Daoy (cell line): Measurements from ENCODE around the gene TRIM66. TPM values are rescaled to one million over a fixed set of nuclear protein-coding genes. Genes with fewer than 3 reads are reported as not detected.

Experiments used
- DNase-seq: peaks from one replicate; pipeline ENCODE4 v3.0.0-alpha.2; 2015; ENCODE audit warnings: low read depth
- total RNA-seq: library from RNA; depleted of rRNA; stranded (reverse); fragments of >200 nt; shearing (Covaris generic); gene quantifications from 2 replicates; pipeline ENCODE4 v1.2.3, GENCODE V29; 2014

The TRIM66 gene
- total RNA-seq, 1 experiment from 2014 or later: 3.7 TPM

GRCh38 chr11:8713760-8714454 is 31.4 kb upstream of the TRIM66 start:
- no peak for DNase-seq

- no peak for DNase-seq
Measured at GRCh38 chr11:8712506-8712905, 30.0 kb upstream of the TRIM66 start.

- no peak for DNase-seq
Measured at GRCh38 chr11:8711895-8712442, 29.5 kb upstream of the TRIM66 start.

GRCh38 chr11:8709777-8710176 is 27.3 kb upstream of the TRIM66 start:
- no peak for DNase-seq

GRCh38 chr11:8709002-8709672 is 26.7 kb upstream of the TRIM66 start:
- peak; percentile 81 for DNase-seq

- no peak for DNase-seq
Measured at GRCh38 chr11:8707541-8708191, 25.2 kb upstream of the TRIM66 start.

GRCh38 chr11:8706673-8707432 is 24.4 kb upstream of the TRIM66 start:
- DNase-seq: no peak

- no peak for DNase-seq
Measured at GRCh38 chr11:8705146-8705545, 22.7 kb upstream of the TRIM66 start.

- DNase-seq: no peak
Measured at GRCh38 chr11:8704136-8704535, 21.7 kb upstream of the TRIM66 start.

- DNase-seq: no peak
Measured at GRCh38 chr11:8702598-8702915, 20.1 kb upstream of the TRIM66 start.

- no peak for DNase-seq
Measured at GRCh38 chr11:8701891-8702597, 19.6 kb upstream of the TRIM66 start.

- DNase-seq: peak; percentile 79
Measured at GRCh38 chr11:8699903-8700302, 17.4 kb upstream of the TRIM66 start.

- no peak for DNase-seq
Measured at GRCh38 chr11:8698917-8699441, 16.5 kb upstream of the TRIM66 start.

GRCh38 chr11:8698379-8698851 is 15.9 kb upstream of the TRIM66 start:
- DNase-seq: no peak

- DNase-seq: no peak
Measured at GRCh38 chr11:8697054-8697453, 14.6 kb upstream of the TRIM66 start.

GRCh38 chr11:8694137-8694536 is 11.7 kb upstream of the TRIM66 start:
- no peak for DNase-seq

- no peak for DNase-seq
Measured at GRCh38 chr11:8693555-8693954, 11.1 kb upstream of the TRIM66 start.

GRCh38 chr11:8693010-8693551 is 10.6 kb upstream of the TRIM66 start:
- no peak for DNase-seq

GRCh38 chr11:8692417-8692816 is 10.0 kb upstream of the TRIM66 start:
- DNase-seq: no peak

GRCh38 chr11:8691601-8692000 is 9.1 kb upstream of the TRIM66 start:
- DNase-seq: no peak
